A673 (cell line): Measurements from ENCODE around the gene SPPL3.

Experiments used
- CTCF ChIP-seq: fragments of 300-800, 200-600 bp; sonication (generic); conservative IDR thresholded peaks from 2 replicates; pipeline ENCODE4 v1.5.1; 2017; ENCODE audit warnings: low read depth, mild to moderate bottlenecking, antibody characterized with exemption, low read length, moderate library complexity, mixed read lengths
- EZH2 ChIP-seq: fragments of 200-600 bp; sonication (generic); IDR thresholded peaks from 2 replicates; pipeline ENCODE4 v1.6.1; 2017; ENCODE audit warnings: borderline replicate concordance, low read depth, mild to moderate bottlenecking, mixed read lengths, antibody characterized with exemption, low read length; ENCODE audit not compliant: poor library complexity, severe bottlenecking

- TF ChIP-seq CTCF: no peak
- no peak for TF ChIP-seq EZH2
Observed at GRCh38 chr12:120712610-120713009, 191.5 kb downstream of the SPPL3 start.
